ENCODE data around the gene ZC3H12C.

DNA sequence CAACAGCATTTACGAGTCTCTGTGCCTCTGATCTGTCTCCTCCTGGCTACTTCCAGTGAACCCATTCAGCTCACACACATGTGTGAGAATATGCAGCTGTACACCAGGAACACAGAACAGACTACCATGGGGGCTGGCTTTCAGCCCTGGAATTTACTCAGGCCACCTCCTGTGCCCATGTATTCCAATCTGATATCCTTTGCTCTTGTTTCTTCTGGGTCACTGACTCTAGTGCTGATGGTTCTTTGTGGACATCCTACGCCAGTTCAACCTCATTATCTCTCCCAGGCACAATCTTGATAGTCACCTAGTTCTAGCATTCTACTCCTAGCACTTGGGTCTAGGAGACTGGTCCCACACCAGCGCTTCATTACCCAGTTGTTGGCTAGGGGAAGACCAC, 23.0 kb upstream of the ZC3H12C start:
- TF ChIP-seq SMC3 (IDR thresholded peaks at IDR 0.05; ENCODE audit: low read depth, low read length) (no peak), POLR2A (IDR thresholded peaks at IDR 0.05; ENCODE audit: low read depth, low read length) (no peak), RAD21 (IDR thresholded peaks at IDR 0.05; ENCODE audit: low read length) (no peak), BHLHE40 (IDR thresholded peaks at IDR 0.05; ENCODE audit: low read depth, low read length) (no peak), MAZ (IDR thresholded peaks at IDR 0.05; ENCODE audit: borderline replicate concordance, low read depth, low read length) (no peak), RFX5 (IDR thresholded peaks at IDR 0.05; ENCODE audit: low read depth, low read length) (no peak), MXI1 (IDR thresholded peaks at IDR 0.05; ENCODE audit: borderline replicate concordance, low read depth, low read length) (no peak), CHD1 (IDR thresholded peaks at IDR 0.05; ENCODE audit: low read depth, low read length) (no peak)
- TF ChIP-seq, protein P1, sequence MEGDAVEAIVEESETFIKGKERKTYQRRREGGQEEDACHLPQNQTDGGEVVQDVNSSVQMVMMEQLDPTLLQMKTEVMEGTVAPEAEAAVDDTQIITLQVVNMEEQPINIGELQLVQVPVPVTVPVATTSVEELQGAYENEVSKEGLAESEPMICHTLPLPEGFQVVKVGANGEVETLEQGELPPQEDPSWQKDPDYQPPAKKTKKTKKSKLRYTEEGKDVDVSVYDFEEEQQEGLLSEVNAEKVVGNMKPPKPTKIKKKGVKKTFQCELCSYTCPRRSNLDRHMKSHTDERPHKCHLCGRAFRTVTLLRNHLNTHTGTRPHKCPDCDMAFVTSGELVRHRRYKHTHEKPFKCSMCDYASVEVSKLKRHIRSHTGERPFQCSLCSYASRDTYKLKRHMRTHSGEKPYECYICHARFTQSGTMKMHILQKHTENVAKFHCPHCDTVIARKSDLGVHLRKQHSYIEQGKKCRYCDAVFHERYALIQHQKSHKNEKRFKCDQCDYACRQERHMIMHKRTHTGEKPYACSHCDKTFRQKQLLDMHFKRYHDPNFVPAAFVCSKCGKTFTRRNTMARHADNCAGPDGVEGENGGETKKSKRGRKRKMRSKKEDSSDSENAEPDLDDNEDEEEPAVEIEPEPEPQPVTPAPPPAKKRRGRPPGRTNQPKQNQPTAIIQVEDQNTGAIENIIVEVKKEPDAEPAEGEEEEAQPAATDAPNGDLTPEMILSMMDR (conservative IDR thresholded peaks at IDR 0.05; ENCODE audit: low read depth, low read length): no peak
- TF ChIP-seq, protein P2, sequence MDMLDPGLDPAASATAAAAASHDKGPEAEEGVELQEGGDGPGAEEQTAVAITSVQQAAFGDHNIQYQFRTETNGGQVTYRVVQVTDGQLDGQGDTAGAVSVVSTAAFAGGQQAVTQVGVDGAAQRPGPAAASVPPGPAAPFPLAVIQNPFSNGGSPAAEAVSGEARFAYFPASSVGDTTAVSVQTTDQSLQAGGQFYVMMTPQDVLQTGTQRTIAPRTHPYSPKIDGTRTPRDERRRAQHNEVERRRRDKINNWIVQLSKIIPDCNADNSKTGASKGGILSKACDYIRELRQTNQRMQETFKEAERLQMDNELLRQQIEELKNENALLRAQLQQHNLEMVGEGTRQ (IDR thresholded peaks at IDR 0.05; ENCODE audit: low read depth, low read length): no peak
- TF ChIP-seq, protein P3, sequence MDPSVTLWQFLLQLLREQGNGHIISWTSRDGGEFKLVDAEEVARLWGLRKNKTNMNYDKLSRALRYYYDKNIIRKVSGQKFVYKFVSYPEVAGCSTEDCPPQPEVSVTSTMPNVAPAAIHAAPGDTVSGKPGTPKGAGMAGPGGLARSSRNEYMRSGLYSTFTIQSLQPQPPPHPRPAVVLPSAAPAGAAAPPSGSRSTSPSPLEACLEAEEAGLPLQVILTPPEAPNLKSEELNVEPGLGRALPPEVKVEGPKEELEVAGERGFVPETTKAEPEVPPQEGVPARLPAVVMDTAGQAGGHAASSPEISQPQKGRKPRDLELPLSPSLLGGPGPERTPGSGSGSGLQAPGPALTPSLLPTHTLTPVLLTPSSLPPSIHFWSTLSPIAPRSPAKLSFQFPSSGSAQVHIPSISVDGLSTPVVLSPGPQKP (IDR thresholded peaks at IDR 0.05; ENCODE audit: borderline replicate concordance, low read depth, low read length): no peak

Data from IMR-90 (cell line).